Activated T-helper 2 cell treated with anti-CD3 and anti-CD28 coated beads, Interferon-gamma antibody, Interleukin-2, Interleukin-4, amounts not matched to agents 10 μg/mL and 5 μg/mL and 100 μg/mL, durations not matched to agents 14 hours and 24 hours and 36 hours (primary cell): ENCODE data around the gene FGF14. TPM values are rescaled to one million over a fixed set of nuclear protein-coding genes. Genes with fewer than 3 reads are reported as not detected.

ENCODE experiments used
- DNase-seq: peaks from one replicate; pipeline ENCODE4 v3.0.0; 2021; ENCODE audit warnings: low spot score
- H3K27ac Mint-ChIP-seq: one replicate; pipeline ENCODE4 v1.8.0; 2021; ENCODE audit warnings: mixed read lengths
- H3K27me3 Mint-ChIP-seq: one replicate; pipeline ENCODE4 v1.8.0; 2021; ENCODE audit warnings: low read depth, mixed read lengths
- H3K36me3 Mint-ChIP-seq: one replicate; pipeline ENCODE4 v1.8.0; 2021; ENCODE audit warnings: low read depth, mixed read lengths
- H3K4me1 Mint-ChIP-seq: one replicate; pipeline ENCODE4 v1.8.0; 2021; ENCODE audit warnings: low read depth, mixed read lengths
- H3K4me3 Mint-ChIP-seq: one replicate; pipeline ENCODE4 v1.8.0; 2021; ENCODE audit warnings: low read depth, mild to moderate bottlenecking, moderate library complexity, mixed read lengths
- H3K9me3 Mint-ChIP-seq: one replicate; pipeline ENCODE4 v1.8.0; 2021; ENCODE audit warnings: mixed read lengths
- intact Hi-C: fragments of 100-400 bp; cut with micrococcal nuclease; formaldehyde crosslinking; loops from one replicate; pipeline ENCODE4 v1.15.1; 2023
- total RNA-seq: library from RNA; stranded (reverse); gene quantifications from 2 replicates; pipeline ENCODE4 v1.2.3, GENCODE V29; 2022

FGF14 gene
- total RNA-seq, 1 donor from 2014 or later = not detected

DNA sequence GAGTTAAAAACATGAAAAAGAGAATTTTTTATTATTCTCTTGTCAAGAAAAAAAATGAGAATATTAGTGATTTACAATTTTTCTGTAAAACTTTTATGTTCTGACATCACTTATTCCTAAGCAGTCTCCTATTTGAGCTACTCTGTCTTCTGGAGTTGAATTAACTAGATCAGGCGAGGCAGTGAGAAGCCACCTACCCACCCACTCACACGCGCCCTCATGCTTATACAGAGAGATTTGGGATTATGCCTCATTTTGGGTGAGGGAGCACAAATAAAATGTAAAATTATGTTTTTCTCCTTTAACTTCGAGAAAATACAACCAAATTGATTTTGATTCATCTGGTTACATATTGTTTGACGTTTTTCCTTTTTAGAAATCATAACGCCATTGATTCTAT lies 524.9 kb downstream of the FGF14 start:
- intact Hi-C loops = no loop called here
- no peak overlapping the region for H3K27ac Mint-ChIP-seq
- H3K4me3 Mint-ChIP-seq = no peak overlapping the region
- no peak for DNase-seq
- H3K27me3 Mint-ChIP-seq = no peaks in the 10 kb centered on the region
- H3K9me3 Mint-ChIP-seq = no peaks in the 10 kb centered on the region
- H3K4me1 Mint-ChIP-seq = no peaks in the 10 kb centered on the region
- H3K36me3 Mint-ChIP-seq = no peaks in the 10 kb centered on the region

DNA sequence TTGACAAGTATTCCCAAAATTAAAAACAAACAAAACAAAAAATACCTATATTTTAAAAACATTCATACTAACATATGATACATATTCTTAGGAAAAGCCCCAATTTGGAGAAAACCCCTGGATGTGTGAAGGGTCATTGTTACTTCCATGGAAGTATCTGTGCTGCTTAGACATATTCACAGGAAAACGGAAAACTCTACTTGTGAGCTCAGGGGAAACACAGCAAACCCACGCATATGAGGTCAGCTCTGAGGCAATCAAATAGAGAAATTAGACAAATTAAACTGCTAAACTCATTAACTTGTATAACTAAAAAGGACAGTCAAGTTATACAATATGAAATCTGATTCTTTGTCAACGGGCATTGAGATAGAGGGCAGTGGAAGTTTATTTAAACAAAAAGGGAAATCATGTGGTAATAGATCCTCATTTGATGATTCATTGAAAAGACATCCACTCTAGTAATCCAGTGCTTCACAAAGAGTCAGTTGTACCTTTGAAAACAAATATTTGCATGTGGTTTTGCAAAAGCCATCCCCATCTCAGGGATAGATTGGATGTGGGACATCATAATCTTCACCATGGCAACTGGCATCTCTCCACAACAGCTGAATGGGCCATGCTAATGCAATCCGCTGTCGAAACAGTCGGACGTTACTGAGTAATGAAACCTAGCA lies 526.0 kb downstream of the FGF14 start:
- Mint-ChIP-seq H3K27ac (no peak overlapping the region), H3K36me3 (no peaks in the 10 kb centered on the region), H3K4me1 (no peaks in the 10 kb centered on the region), H3K27me3 (no peaks in the 10 kb centered on the region), H3K9me3 (no peaks in the 10 kb centered on the region), H3K4me3 (no peak overlapping the region)
- intact Hi-C loops = no loop called here
- DNase-seq = no peak

DNA sequence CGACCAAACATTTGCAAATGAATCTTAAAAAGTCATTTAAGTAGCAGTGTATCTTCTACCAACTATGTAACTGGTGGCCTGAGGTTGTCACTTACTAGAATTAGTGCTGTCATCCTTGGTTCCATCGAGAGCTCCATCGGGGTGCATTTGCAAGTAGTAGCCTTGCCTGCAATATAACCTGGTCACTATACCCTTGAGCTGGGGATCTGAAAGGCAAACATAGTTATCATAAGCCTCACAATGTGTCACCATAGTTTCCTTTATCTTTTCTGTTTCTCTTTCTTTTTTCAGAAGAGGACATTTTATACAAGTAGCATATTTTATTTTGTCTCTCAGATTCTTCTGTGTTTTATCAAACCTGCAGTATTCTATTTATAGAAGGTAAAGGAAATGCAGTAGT lies 526.8 kb downstream of the FGF14 start:
- no peaks in the 10 kb centered on the region for H3K4me1 Mint-ChIP-seq
- no peak overlapping the region for H3K4me3 Mint-ChIP-seq

DNA sequence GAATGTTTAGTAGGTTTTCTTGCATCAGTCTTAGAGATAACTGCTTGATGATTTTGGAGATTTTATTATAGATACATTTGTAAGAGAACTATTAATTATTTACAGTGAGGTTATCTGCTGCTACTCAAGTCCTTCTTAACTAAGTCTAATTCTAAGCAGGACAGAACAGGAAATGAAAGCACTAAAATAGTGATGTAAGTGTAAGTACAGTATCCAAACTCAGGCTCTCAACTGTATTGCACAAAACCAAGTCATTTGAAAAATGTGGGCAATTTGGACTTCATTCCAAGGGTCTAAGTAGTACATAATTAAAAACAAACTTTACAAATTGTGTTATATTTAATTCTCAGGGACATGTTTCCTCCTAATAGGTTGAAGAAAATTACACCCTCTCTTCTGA lies 532.3 kb downstream of the FGF14 start:
- intact Hi-C loops = no loop called here
- H3K4me1 Mint-ChIP-seq = no peaks in the 10 kb centered on the region
- no peak for DNase-seq
- no peaks in the 10 kb centered on the region for H3K36me3 Mint-ChIP-seq
- H3K4me3 Mint-ChIP-seq = no peak overlapping the region
- H3K9me3 Mint-ChIP-seq = no peaks in the 10 kb centered on the region
- H3K27ac Mint-ChIP-seq = no peak overlapping the region
- H3K27me3 Mint-ChIP-seq = no peaks in the 10 kb centered on the region

More for the DNA sequence above, 526.8 kb downstream of the FGF14 start:
- H3K27me3 Mint-ChIP-seq = no peaks in the 10 kb centered on the region
- DNase-seq = no peak
- H3K27ac Mint-ChIP-seq = no peak overlapping the region
- no peaks in the 10 kb centered on the region for H3K9me3 Mint-ChIP-seq
- no peaks in the 10 kb centered on the region for H3K36me3 Mint-ChIP-seq
- intact Hi-C loops = no loop called here

DNA sequence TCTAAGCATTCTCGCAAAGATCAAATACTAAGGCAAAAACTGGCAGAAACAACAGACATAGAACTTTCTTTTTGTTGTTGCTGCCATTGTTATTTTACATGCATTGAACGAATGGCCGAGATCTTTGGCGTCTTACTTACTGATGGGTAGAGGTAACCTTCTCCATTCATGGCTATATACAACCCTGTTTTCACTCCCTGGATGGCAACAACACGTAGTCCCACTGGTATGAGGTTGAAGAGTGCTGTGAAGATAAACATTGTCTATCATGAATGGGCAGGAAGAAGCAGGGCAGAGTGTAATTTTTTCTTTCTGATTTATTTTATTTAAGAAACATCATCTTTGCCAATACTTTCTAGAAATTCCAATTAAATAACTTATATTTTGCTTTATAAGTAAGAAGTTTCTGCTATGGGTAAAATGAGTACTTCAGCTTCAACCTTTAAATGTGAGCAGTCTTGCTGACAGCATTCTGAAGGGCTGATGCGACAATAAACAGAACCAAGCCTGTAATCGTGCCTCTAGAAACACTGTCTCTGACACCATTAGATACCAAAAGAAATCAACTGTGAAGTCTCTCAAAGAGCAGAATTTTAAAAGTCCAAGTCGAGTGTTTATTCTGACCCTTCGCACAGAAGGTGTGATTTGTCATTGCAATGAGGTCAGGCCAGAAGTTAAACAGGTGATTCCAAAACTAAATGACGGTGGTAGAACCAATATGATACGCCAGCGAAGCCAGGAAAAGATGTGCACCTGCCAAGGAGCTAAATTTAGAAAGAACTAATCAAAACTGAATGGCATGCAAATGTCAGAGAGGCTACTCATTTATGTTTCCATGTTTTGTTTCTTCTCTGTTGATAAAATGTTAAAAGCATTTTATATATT lies 533.0 kb downstream of the FGF14 start:
- no peak overlapping the region for H3K27ac Mint-ChIP-seq
- no peaks in the 10 kb centered on the region for H3K36me3 Mint-ChIP-seq
- H3K4me1 Mint-ChIP-seq = no peaks in the 10 kb centered on the region
- H3K9me3 Mint-ChIP-seq = no peaks in the 10 kb centered on the region
- no peak overlapping the region for H3K4me3 Mint-ChIP-seq
- intact Hi-C loops = no loop called here
- H3K27me3 Mint-ChIP-seq = no peaks in the 10 kb centered on the region
- no peak for DNase-seq

DNA sequence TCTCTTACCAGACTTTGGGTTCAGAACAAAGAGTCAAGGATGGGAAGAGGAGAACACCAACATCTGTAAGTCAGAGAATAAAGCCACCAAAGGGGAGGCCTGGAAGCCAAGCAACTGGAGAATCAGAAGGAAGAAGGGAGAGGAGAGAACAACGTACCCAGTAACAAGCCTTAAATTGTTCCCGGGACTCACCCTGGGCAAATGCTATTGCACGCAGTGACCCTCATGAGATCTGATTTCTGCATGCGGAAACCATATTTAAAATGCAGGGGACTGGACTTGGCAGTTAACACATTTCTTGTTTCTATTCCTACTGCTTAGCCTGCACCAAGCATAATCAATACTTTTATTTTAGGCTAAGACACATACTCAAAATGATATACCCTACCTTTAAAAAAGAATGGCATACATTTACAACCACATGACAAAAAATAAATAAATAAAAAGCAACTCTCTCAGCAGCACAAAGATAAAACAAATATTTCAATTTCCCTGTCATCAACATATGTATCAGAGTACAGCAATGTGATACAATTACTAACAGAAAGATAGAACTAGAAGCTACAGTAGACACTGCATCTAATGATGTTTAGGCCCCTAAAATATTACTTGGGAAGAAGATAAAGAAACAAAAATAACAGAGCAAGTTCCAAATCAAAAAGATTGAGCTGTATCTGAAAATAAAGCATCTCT lies 534.8 kb downstream of the FGF14 start:
- no peaks in the 10 kb centered on the region for H3K36me3 Mint-ChIP-seq
- H3K4me3 Mint-ChIP-seq = no peak overlapping the region
- H3K9me3 Mint-ChIP-seq = no peaks in the 10 kb centered on the region
- no peaks in the 10 kb centered on the region for H3K4me1 Mint-ChIP-seq
- intact Hi-C loops = no loop called here
- H3K27me3 Mint-ChIP-seq = no peaks in the 10 kb centered on the region
- no peak for DNase-seq
- H3K27ac Mint-ChIP-seq = no peak overlapping the region

DNA sequence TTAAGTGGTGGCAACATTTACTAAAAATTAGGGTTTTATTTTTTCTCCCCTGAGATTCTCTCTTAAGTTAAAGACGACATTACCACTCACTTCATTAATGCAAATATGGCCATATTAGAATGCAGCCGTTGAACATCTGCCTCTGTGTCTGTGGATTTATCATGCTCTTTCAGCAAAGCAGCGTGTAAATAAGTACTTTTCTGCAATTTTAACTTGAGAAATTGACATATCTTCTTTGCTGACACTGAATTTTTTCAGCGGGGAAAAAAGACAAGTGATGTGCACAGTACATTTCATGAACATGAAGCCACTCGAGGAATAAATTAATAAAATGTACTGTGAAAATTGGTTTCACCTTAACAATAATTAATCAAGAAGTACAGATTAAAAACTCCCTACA lies 543.0 kb downstream of the FGF14 start:
- H3K36me3 Mint-ChIP-seq = no peaks in the 10 kb centered on the region
- no peaks in the 10 kb centered on the region for H3K27me3 Mint-ChIP-seq
- no peaks in the 10 kb centered on the region for H3K9me3 Mint-ChIP-seq
- DNase-seq = no peak
- H3K4me3 Mint-ChIP-seq = no peak overlapping the region
- H3K4me1 Mint-ChIP-seq = no peaks in the 10 kb centered on the region
- H3K27ac Mint-ChIP-seq = no peak overlapping the region
- intact Hi-C loops = no loop called here

DNA sequence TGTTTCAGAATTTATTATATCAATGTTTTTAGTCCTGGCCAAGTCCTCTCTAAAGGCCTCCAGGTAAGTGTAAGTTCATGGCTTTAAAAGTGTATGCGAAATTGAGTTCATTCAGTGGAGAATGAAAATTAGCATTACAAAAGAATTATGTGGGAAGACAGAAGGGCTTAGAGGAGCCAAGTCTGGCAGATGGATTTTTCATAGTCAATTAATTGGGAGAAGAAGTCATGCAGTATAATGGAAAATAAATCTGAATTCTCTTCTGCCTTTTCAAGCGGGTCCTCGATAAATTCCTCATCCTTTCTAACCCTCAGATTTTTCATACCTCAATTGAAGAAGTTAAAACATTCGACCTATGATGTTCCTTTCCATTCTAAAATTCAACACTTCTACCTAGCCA lies 555.1 kb downstream of the FGF14 start:
- no peaks in the 10 kb centered on the region for H3K4me1 Mint-ChIP-seq
- H3K9me3 Mint-ChIP-seq = no peaks in the 10 kb centered on the region
- no peaks in the 10 kb centered on the region for H3K36me3 Mint-ChIP-seq
- no peak overlapping the region for H3K27ac Mint-ChIP-seq
- DNase-seq = no peak
- H3K27me3 Mint-ChIP-seq = no peaks in the 10 kb centered on the region
- intact Hi-C loops = no loop called here
- H3K4me3 Mint-ChIP-seq = no peak overlapping the region

DNA sequence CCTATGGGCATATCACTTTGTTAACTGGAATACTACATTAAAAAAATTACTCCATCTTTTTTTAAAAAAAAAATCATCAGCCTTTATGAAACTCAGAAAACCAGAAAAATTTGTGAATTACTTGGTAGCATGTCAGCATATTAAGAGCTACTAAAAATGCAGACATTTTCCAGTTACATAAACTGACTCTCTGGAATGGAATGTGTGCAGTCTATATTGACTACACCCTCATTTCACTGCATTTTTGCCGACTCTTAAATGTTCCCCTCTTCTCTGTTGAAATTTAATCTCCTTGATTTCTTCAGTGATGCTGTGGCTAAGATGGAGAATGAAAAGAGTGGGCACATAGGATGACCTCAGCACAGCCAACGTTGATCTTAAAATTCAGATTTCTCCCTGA lies 555.6 kb downstream of the FGF14 start:
- no peaks in the 10 kb centered on the region for H3K9me3 Mint-ChIP-seq
- no peaks in the 10 kb centered on the region for H3K4me1 Mint-ChIP-seq
- H3K4me3 Mint-ChIP-seq = no peak overlapping the region
- no peaks in the 10 kb centered on the region for H3K27me3 Mint-ChIP-seq
- no peak for DNase-seq
- no peak overlapping the region for H3K27ac Mint-ChIP-seq
- no peaks in the 10 kb centered on the region for H3K36me3 Mint-ChIP-seq
- intact Hi-C loops = no loop called here

DNA sequence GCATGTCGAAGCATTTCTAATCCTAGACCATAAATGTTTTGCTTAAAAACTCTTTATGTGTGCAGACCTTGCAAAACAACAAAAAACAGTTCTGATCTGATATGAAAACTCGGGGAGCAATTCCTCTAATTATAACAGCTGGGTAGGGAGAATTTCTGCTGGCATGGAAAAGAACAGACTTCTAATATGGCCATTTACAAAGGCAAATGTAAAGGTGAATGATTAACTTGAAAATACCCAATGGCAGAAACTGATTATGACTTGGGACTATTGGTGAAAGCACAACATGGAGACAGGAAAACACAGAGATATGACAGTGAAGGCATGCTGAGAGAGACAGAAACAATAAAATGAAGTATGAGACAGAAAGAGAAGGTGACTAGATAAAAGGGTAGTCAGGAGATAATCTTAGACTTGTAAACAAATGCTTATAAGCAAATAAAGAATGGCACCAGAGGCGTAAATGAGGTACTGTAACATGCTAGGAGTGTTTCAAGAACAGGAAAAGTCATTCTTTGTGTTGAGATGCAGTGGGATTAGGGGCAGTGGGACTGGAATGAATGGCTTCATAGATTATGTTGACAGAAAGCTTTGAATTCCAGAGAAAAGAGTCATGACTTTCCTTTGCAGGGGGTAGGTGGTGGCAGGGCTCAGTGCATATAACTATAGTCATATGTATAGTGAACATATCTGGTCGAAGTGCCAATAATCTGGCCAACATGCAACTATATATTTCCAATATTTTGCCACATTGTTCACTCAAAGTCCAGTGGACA lies 556.4 kb downstream of the FGF14 start:
- no peak overlapping the region for H3K27ac Mint-ChIP-seq
- no peaks in the 10 kb centered on the region for H3K9me3 Mint-ChIP-seq
- no peaks in the 10 kb centered on the region for H3K27me3 Mint-ChIP-seq
- no peak overlapping the region for H3K4me3 Mint-ChIP-seq
- H3K36me3 Mint-ChIP-seq = no peaks in the 10 kb centered on the region
- no peak for DNase-seq
- no peaks in the 10 kb centered on the region for H3K4me1 Mint-ChIP-seq
- intact Hi-C loops = no loop called here

DNA sequence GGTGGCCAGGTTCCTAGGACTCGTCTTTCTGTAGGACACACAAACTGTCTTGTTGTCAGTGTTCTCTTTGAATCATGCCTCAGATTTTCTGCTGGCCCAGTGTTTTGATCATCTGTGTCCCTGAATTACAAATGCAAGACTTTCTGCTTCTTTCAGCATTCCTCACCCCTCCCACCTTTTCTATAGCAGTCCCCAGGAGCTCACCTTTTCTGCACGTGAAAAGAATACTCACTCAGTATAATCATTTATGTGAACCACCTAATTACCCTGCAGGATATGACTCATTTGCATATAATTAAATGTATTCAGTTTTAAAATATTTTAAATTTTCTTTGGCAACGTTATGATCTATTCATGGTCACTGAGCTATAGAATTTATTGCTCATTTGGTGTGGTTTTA lies 560.1 kb downstream of the FGF14 start:
- Mint-ChIP-seq H3K4me3 (no peak overlapping the region), H3K4me1 (no peaks in the 10 kb centered on the region), H3K9me3 (no peaks in the 10 kb centered on the region), H3K36me3 (no peaks in the 10 kb centered on the region), H3K27ac (no peak overlapping the region), H3K27me3 (no peaks in the 10 kb centered on the region)
- no peak for DNase-seq
- intact Hi-C loops = no loop called here

DNA sequence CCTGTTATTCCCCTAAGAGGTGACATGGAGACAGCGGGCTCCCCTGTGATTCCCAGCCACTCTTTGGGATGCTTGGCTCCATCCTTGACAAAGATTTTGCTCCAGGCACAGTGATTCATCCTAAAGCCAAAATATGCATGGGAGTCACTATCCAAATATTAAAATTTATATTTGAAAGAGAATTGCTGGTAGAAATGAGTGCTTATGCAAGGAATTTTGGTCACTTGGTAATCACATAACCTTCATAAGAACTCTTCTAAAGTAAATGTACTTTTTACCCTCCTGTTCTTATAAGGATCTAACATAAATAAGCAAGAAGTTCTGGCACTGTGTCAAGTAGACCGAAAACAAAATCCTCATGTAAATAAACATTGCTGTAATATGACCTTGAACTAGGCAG lies 563.5 kb downstream of the FGF14 start:
- no peaks in the 10 kb centered on the region for H3K36me3 Mint-ChIP-seq
- H3K27me3 Mint-ChIP-seq = no peaks in the 10 kb centered on the region
- H3K27ac Mint-ChIP-seq = no peak overlapping the region
- H3K4me1 Mint-ChIP-seq = no peaks in the 10 kb centered on the region
- no peak for DNase-seq
- intact Hi-C loops = no loop called here
- no peak overlapping the region for H3K4me3 Mint-ChIP-seq
- H3K9me3 Mint-ChIP-seq = no peaks in the 10 kb centered on the region
